H1 (cell line): ENCODE measurements around the gene ZNF143. TPM values are rescaled to one million over a fixed set of nuclear protein-coding genes. Genes with fewer than 3 reads are reported as not detected.

Experiments
- CTCF ChIA-PET: fragments of 300-600 bp; sonication (Branson Sonifier 250); formaldehyde crosslinking; loops from one replicate; lab custom pipeline; 2021; ENCODE audit not compliant: partially characterized antibody; lab: Charles Lee
- POLR2A ChIA-PET: fragments of 300-600 bp; sonication (Branson Sonifier 250); formaldehyde crosslinking; loops from one replicate; lab custom pipeline; 2021; ENCODE audit warnings: inconsistent platforms; ENCODE audit not compliant: partially characterized antibody; lab: Charles Lee
- DNase-seq, 2 experiments: peaks; one replicate each; pipeline versions ENCODE4 v3.0.0 to v3.0.0-alpha.2; 2010 to 2022; ENCODE audit warnings: low spot score in 2 of 2, low read depth in 1 of 2, mixed read lengths in 1 of 2
- FAIRE-seq: peaks from 2 replicates; lab custom pipeline; 2011; peaks lifted over from hg19 to GRCh38; lab: Jason Lieb, UNC
- H2AFZ ChIP-seq: 2 replicates; pipeline ENCODE4 v1.8.1; 2012; ENCODE audit warnings: low read length, inconsistent platforms
- H2AK5ac ChIP-seq: 2 replicates; pipeline ENCODE4 v1.6.1; 2013; ENCODE audit warnings: low read depth, low read length
- H2BK120ac ChIP-seq: replicated peaks from 2 replicates; pipeline ENCODE3; 2013; ENCODE audit warnings: low read depth, low read length, inconsistent platforms
- H2BK12ac ChIP-seq: 2 replicates; pipeline ENCODE4 v1.6.1; 2013; ENCODE audit warnings: low read depth, low read length
- H2BK15ac ChIP-seq: 2 replicates; pipeline ENCODE4 v1.6.1; 2013; ENCODE audit warnings: low read length
- H2BK20ac ChIP-seq: 2 replicates; pipeline ENCODE4 v1.6.1; 2013; ENCODE audit warnings: low read length
- H2BK5ac ChIP-seq: 2 replicates; pipeline ENCODE4 v1.6.1; 2013; ENCODE audit warnings: low read depth, low read length
- H3K14ac ChIP-seq: 2 replicates; pipeline ENCODE4 v1.6.1; 2013; ENCODE audit warnings: inconsistent platforms; ENCODE audit not compliant: insufficient read length
- H3K18ac ChIP-seq: 2 replicates; pipeline ENCODE4 v1.6.1; 2013; ENCODE audit warnings: low read length; ENCODE audit errors: extremely low read depth
- H3K23ac ChIP-seq: 2 replicates; pipeline ENCODE4 v1.6.1; 2013; ENCODE audit warnings: inconsistent platforms; ENCODE audit not compliant: insufficient read length
- H3K23me2 ChIP-seq: 2 replicates; pipeline ENCODE4 v1.6.1; 2013; ENCODE audit warnings: low read depth, low read length
- H3K27ac ChIP-seq: 2 replicates; pipeline ENCODE4 v1.6.1; 2011; ENCODE audit warnings: low read depth, low read length, inconsistent platforms
- H3K27me3 ChIP-seq, 4 experiments: replicated peaks in 1 of 4; 1 replicate in 1 of 4; 2 replicates in 3 of 4; pipeline versions ENCODE4 v1.6.1 to v1.8.1; 2011 to 2013; ENCODE audit warnings: low read length in 3 of 4, mild to moderate bottlenecking in 3 of 4, inconsistent platforms in 2 of 4, mixed read lengths in 2 of 4, moderate library complexity in 1 of 4; ENCODE audit not compliant: control insufficient read depth in 3 of 4, insufficient read depth in 3 of 4; ENCODE audit errors: extremely low read depth in 1 of 4
- H3K36me3 ChIP-seq, 4 experiments: 2 replicates each; pipeline versions ENCODE4 v1.6.1 to v1.8.1; 2011 to 2013; ENCODE audit warnings: mild to moderate bottlenecking in 4 of 4, low read length in 3 of 4, moderate library complexity in 2 of 4, control low read depth in 1 of 4, inconsistent platforms in 1 of 4; ENCODE audit not compliant: insufficient read depth in 4 of 4, control insufficient read depth in 2 of 4
- H3K4ac ChIP-seq: replicated peaks from 2 replicates; pipeline ENCODE3; 2013; ENCODE audit warnings: low read length, low read depth, mixed read lengths, inconsistent platforms; ENCODE audit not compliant: insufficient read length
- H3K4me1 ChIP-seq, 4 experiments: replicated peaks in 1 of 4; 1 replicate in 1 of 4; 2 replicates in 3 of 4; pipeline versions ENCODE4 v1.6.1 to v1.8.1; 2011 to 2013; ENCODE audit warnings: low read length in 3 of 4, inconsistent platforms in 2 of 4, mixed read lengths in 1 of 4; ENCODE audit not compliant: insufficient read depth in 4 of 4, control insufficient read depth in 3 of 4
- H3K4me2 ChIP-seq, 2 experiments: 2 replicates each; pipeline versions ENCODE4 v1.6.1 to v1.8.1; 2011 to 2013; ENCODE audit warnings: low read depth in 2 of 2, low read length in 2 of 2, control low read depth in 1 of 2, inconsistent platforms in 1 of 2, mild to moderate bottlenecking in 1 of 2; ENCODE audit not compliant: insufficient read depth in 1 of 2
- H3K4me3 ChIP-seq, 4 experiments: fragments of 200-600, 300-600 bp in 1 of 4; sonication (generic), shearing (Covaris generic), sonication (Bioruptor Twin) in 1 of 4; 2 replicates each; pipeline versions ENCODE4 v1.5.1 to v1.8.1; 2011 to 2016; ENCODE audit warnings: low read length in 4 of 4, low read depth in 3 of 4, control low read depth in 2 of 4, inconsistent platforms in 2 of 4, mild to moderate bottlenecking in 2 of 4, mixed read lengths in 1 of 4, moderate library complexity in 1 of 4; ENCODE audit not compliant: insufficient read depth in 2 of 4; ENCODE audit errors: extremely low read depth in 1 of 4
- H3K56ac ChIP-seq: replicated peaks from 2 replicates; pipeline ENCODE3; 2013; ENCODE audit warnings: low read depth, mild to moderate bottlenecking, mixed read lengths, low read length, inconsistent platforms; ENCODE audit not compliant: insufficient read length
- H3K79me1 ChIP-seq: 2 replicates; pipeline ENCODE4 v1.6.1; 2013; ENCODE audit warnings: low read depth, low read length, control low read depth
- H3K79me2 ChIP-seq, 2 experiments: 2 replicates each; pipeline versions ENCODE4 v1.6.1 to v1.8.1; 2012 to 2013; ENCODE audit warnings: low read length in 2 of 2, mild to moderate bottlenecking in 2 of 2, inconsistent platforms in 1 of 2; ENCODE audit not compliant: insufficient read depth in 2 of 2, control insufficient read depth in 1 of 2
- H3K9ac ChIP-seq, 4 experiments: replicated peaks in 1 of 4; 1 replicate in 1 of 4; 2 replicates in 3 of 4; pipeline versions ENCODE4 v1.6.1 to v1.8.1; 2011 to 2013; ENCODE audit warnings: low read depth in 3 of 4, low read length in 3 of 4, control low read depth in 2 of 4, mild to moderate bottlenecking in 2 of 4, moderate library complexity in 2 of 4, inconsistent platforms in 1 of 4; ENCODE audit errors: extremely low read depth in 1 of 4
- H3K9me3 ChIP-seq, 2 experiments: 2 replicates each; pipeline versions ENCODE4 v1.6.1 to v1.8.1; 2012 to 2013; ENCODE audit warnings: mild to moderate bottlenecking in 2 of 2, moderate library complexity in 2 of 2, control low read depth in 1 of 2, inconsistent platforms in 1 of 2, low read depth in 1 of 2, low read length in 1 of 2, mixed read lengths in 1 of 2; ENCODE audit not compliant: insufficient read depth in 2 of 2
- H4K20me1 ChIP-seq, 2 experiments: replicated peaks in 1 of 2; 2 replicates each; pipeline versions ENCODE3 to v1.8.1; 2011 to 2013; ENCODE audit warnings: inconsistent platforms in 2 of 2, low read length in 2 of 2, mild to moderate bottlenecking in 1 of 2; ENCODE audit not compliant: insufficient read depth in 2 of 2, control insufficient read depth in 1 of 2
- H4K5ac ChIP-seq: 2 replicates; pipeline ENCODE4 v1.6.1; 2013; ENCODE audit warnings: low read length, low read depth, mixed read lengths, inconsistent platforms; ENCODE audit not compliant: insufficient read length
- H4K8ac ChIP-seq: 2 replicates; pipeline ENCODE4 v1.8.0; 2013; ENCODE audit warnings: mild to moderate bottlenecking, moderate library complexity, low read length, inconsistent platforms; ENCODE audit not compliant: insufficient read depth; ENCODE audit errors: extremely low read depth
- H4K91ac ChIP-seq: replicated peaks from 2 replicates; pipeline ENCODE3; 2013; ENCODE audit warnings: low read length, mixed read lengths, inconsistent platforms; ENCODE audit not compliant: insufficient read length
- ATF3 ChIP-seq: IDR thresholded peaks from 2 replicates; pipeline ENCODE4 v1.6.1; 2011; ENCODE audit warnings: low read depth, mild to moderate bottlenecking, low read length; ENCODE audit not compliant: insufficient read depth
- FOSL1 ChIP-seq: IDR thresholded peaks from 2 replicates; pipeline ENCODE4 v1.6.1; 2011; ENCODE audit warnings: mild to moderate bottlenecking, low read depth, low read length, moderate library complexity; ENCODE audit not compliant: insufficient read depth
- GABPA ChIP-seq: IDR thresholded peaks from 2 replicates; pipeline ENCODE4 v1.6.1; 2011; ENCODE audit warnings: mild to moderate bottlenecking, low read length, moderate library complexity, borderline replicate concordance; ENCODE audit not compliant: insufficient read depth
- GTF2F1 ChIP-seq: IDR thresholded peaks from 2 replicates; pipeline ENCODE4 v1.6.1; 2012; ENCODE audit warnings: low read depth, low read length, improper control_type of control experiment, borderline replicate concordance
- MAFK ChIP-seq: IDR thresholded peaks from 2 replicates; pipeline ENCODE4 v1.6.1; 2012; ENCODE audit warnings: low read depth, mild to moderate bottlenecking, improper control_type of control experiment, low read length
- MAX ChIP-seq: IDR thresholded peaks from 2 replicates; pipeline ENCODE4 v1.6.1; 2012; ENCODE audit warnings: inconsistent platforms
- NRF1 ChIP-seq: IDR thresholded peaks from 2 replicates; pipeline ENCODE4 v1.6.1; 2011; ENCODE audit warnings: mild to moderate bottlenecking, low read depth, low read length, improper control_type of control experiment
- PHF8 ChIP-seq: fragments of 200-600 bp; sonication (generic); conservative IDR thresholded peaks from 2 replicates; pipeline ENCODE4 v1.7.1; 2012; ENCODE audit warnings: low read depth, mild to moderate bottlenecking, inconsistent platforms, low read length, moderate library complexity
- POLR2A ChIP-seq, 2 experiments: IDR thresholded peaks; 1 replicate in 1 of 2; 2 replicates in 1 of 2; pipeline ENCODE4 v1.6.1; 2011; ENCODE audit warnings: low read depth in 2 of 2, low read length in 2 of 2, mild to moderate bottlenecking in 2 of 2; ENCODE audit errors: control extremely low read depth in 1 of 2
- POU5F1 ChIP-seq: IDR thresholded peaks from 2 replicates; pipeline ENCODE4 v1.6.1; 2011; ENCODE audit warnings: low read depth, mild to moderate bottlenecking, low read length, moderate library complexity
- RAD21 ChIP-seq, 2 experiments: IDR thresholded peaks in 1 of 2; conservative IDR thresholded peaks in 1 of 2; 2 replicates each; pipeline ENCODE4 v1.6.1; 2011; ENCODE audit warnings: low read depth in 2 of 2, low read length in 2 of 2, improper control_type of control experiment in 1 of 2, inconsistent platforms in 1 of 2, mild to moderate bottlenecking in 1 of 2, moderate library complexity in 1 of 2
- RFX5 ChIP-seq: IDR thresholded peaks from 2 replicates; pipeline ENCODE4 v1.6.1; 2011; ENCODE audit warnings: low read depth, low read length, improper control_type of control experiment, borderline replicate concordance
- SUZ12 ChIP-seq: fragments of 200-600 bp; sonication (generic); IDR thresholded peaks from 2 replicates; pipeline ENCODE4 v1.6.1; 2012; ENCODE audit warnings: mild to moderate bottlenecking, inconsistent platforms, low read length, moderate library complexity, mixed read lengths
- TBP ChIP-seq: IDR thresholded peaks from 2 replicates; pipeline ENCODE4 v1.6.1; 2011; ENCODE audit warnings: low read depth, low read length, improper control_type of control experiment
- polyA plus RNA-seq, 7 experiments: library from polyadenylated mRNA; depleted of rRNA in 3 of 7; stranded (reverse) in 5 of 7; unstranded in 2 of 7; fragments of >200 nt in 5 of 7; fragments of 200-250 nt in 2 of 7; gene quantifications; 1 replicate in 5 of 7; 2 replicates in 1 of 7; 4 replicates in 1 of 7; pipeline versions ENCODE4 v1.2.1 to v1.2.3, GENCODE V29; 2011 to 2013; ENCODE audit warnings: missing spikeins in 2 of 7, mixed read lengths in 2 of 7
- total RNA-seq: library from RNA; stranded (reverse); fragmentation: NEBNext Ultra II Directional; extraction: Animal tissue kit (Norgen Biotek cat#: 25700); gene quantifications from 2 replicates; pipeline ENCODE4 v1.2.1, GENCODE V29; 2021

Gene ZNF143
- total and polyA plus RNA-seq, 2 of the 8 experiments (the other 6 are each of a cell fraction or from before 2014, with no cell fraction given) = 43.0 to 69.2 TPM

GRCh38 chr11:9562716-9563115, 101.9 kb downstream of the ZNF143 start:
- Histone ChIP-seq H3K9ac (no peak overlapping the region), H3K56ac (no peak overlapping the region), H2BK5ac (no peak overlapping the region), H3K4me3 (no peak overlapping the region), H3K9me3 (no peaks in the 10 kb centered on the region), H3K23me2 (no peaks in the 10 kb centered on the region), H2BK12ac (no peak overlapping the region), H3K36me3 (no peaks in the 10 kb centered on the region), H3K4ac (no peak overlapping the region), H3K23ac (no peak overlapping the region), H2BK120ac (no peak overlapping the region), H4K91ac (no peak overlapping the region), H2AK5ac (no peak overlapping the region), H3K4me1 (peaks cover 0 to 8% (median 4%) of the 10 kb centered on the region in 4 experiments; a peak in 4 of 7 replicates), H3K27ac (no peak overlapping the region), H4K20me1 (no peaks in the 10 kb centered on the region), H4K8ac (no peak overlapping the region), H2BK20ac (no peak overlapping the region), H3K79me1 (no peaks in the 10 kb centered on the region), H4K5ac (no peak overlapping the region), H3K4me2 (no peak overlapping the region), H3K18ac (no peak overlapping the region), H3K79me2 (no peaks in the 10 kb centered on the region), H3K27me3 (no peaks in the 10 kb centered on the region; a peak in 2 of 7 replicates), H2AFZ (no peak overlapping the region), H2BK15ac (no peak overlapping the region), H3K14ac (no peak overlapping the region)
- CTCF ChIA-PET = interaction anchor here (0.6 to 4.8 kb wide), 4 partner anchors 12 to 45 kb away, joined by 3 to 26 read pairs (median 3); no protein-coding TSS in a partner anchor
- FAIRE-seq (no peak), DNase-seq (no peak)
- POLR2A ChIA-PET = interaction anchor here (1.2 kb wide), 2 partner anchors 10 kb away, joined by 3 read pairs; partner anchors contain the start of gene WEE1
- TF ChIP-seq MAFK (no peak), POU5F1 (no peak), RFX5 (no peak), FOSL1 (no peak), POLR2A (IDR thresholded peaks at IDR 0.05; ENCODE audit: control extremely low read depth in 1 of 2, low read depth in 2 of 2, low read length in 2 of 2) (no peak), MAX (no peak), SUZ12 (no peak), TBP (no peak), ATF3 (no peak), NRF1 (no peak), RAD21 (IDR thresholded peaks at IDR 0.05 in 1 of 2, conservative IDR thresholded peaks at IDR 0.05 in 1 of 2; ENCODE audit: low read depth in 2 of 2, low read length in 2 of 2) (no peak), GABPA (no peak), PHF8 (no peak), GTF2F1 (no peak)
